Occipital lobe (tissue), 2 donors: ENCODE data around the gene ZNF654. TPM values are rescaled to one million over a fixed set of nuclear protein-coding genes. Genes with fewer than 3 reads are reported as not detected.
"Not testable (repeated sequence)": the region's sequence is repeated elsewhere in the genome, so short reads cannot be mapped to it uniquely, and the experiment has no call there.

Source experiments
- DNase-seq: peaks from one replicate; lab custom pipeline; 2025; lab: John Stamatoyannopoulos, UW
- total RNA-seq: library from RNA; depleted of rRNA; stranded (reverse); fragments of >200 nt; gene quantifications from one replicate; pipeline ENCODE4 v1.2.3, GENCODE V29; 2014

The ZNF654 gene
- total RNA-seq, 1 donor from 2014 or later: 46.8 TPM

DNA sequence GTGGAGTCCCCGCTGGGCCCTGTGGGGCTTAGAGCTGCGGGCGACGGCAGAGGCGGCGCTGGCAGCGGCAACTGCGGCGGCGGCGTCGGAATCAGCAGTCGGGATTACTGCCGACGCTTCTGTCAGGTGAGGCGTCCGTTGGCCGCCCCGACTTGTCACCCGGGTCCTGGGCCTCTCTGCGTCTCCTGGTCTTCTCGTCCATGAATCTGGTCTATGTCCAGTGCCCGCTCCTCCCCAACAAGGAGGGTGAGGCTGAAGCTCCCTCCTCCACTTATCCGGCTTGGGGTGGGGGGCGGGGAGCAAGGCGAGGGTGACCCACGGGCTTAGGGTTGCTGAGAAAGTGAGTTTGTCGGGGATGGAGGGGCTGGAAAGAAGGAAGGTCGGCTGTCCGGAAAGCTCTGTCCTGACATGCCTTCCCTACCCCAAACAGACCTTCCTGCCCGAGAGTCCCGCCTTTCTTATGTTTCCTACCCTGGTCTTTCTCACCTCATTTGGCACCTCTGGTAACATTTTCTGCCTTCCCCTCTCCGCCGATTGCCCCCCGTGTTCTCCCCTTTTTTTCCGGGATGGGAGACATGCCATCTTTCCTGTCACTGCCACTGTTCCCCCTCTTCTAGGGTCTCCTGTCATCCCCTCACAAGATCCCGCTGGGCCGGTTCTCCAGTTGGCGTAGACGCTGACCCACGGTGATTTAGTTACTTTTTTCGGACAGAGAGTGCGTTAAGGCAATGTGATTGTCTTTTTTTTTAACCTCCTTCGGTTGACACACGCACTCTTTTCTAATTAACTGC, 520 bp downstream of the ZNF654 start:
- no peak for DNase-seq

DNA sequence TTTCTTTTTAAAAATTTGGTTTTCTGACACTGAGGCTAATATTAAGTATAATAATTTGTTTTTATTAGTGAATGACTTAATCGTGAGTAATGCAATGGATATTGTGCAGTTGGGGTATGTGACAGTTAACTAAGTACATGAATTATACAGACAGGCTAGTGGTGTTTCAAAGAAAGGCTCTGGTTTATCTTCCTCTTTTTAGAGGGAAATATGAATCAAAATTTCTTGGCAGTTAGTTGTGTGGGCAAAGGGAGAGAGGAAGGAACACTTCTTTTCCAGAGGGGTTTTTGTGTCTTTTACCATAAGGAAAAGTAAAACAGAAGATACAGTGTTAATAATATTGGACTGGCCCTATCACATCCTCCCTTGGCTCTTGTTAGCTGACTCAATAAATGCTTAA, 2.7 kb downstream of the ZNF654 start:
- DNase-seq: no peak

DNA sequence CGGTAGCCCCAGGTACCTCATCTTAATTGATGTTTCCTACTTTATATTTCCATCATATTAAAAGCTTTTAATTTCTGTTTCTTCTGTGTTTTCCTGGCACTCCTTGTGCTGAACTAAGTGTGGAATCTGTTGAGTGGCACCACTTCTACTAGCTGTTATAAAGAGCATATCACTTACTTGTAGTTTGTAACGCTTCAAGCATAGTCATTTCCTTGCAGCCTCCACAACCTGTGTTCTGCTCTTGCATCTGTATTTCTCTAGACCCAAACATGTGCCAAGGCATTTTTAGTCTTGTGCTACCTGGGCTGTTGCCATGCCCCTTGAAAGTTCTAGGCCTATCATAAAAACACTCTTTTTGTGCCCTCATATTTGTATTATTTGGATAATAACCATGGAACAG, 16.0 kb downstream of the ZNF654 start:
- DNase-seq: no peak

- DNase-seq: no peak
Observed at GRCh38 chr3:88075497-88075896, 16.4 kb downstream of the ZNF654 start.

DNA sequence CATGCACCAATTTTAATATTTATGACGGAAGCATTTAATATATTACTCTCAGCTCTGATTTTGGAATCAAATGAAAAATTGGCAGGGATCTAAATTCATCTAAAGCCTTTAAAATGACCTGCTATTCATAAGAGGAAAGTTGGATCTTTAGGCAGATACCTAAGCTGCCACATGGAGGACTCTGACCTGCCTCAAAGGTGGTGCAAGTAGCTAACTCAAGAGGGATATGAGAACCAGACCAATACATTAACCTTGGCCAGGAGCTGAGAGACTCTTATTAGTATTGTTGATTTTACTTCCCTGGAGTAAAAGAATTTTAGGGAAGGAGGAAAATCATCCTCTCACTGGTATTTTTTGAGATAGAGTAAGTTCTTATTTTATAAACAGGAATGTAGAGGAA, 17.7 kb downstream of the ZNF654 start:
- no peak for DNase-seq

- no peak for DNase-seq
Observed at GRCh38 chr3:88078932-88079331, 19.9 kb downstream of the ZNF654 start.

GRCh38 chr3:88082854-88083253, 23.8 kb downstream of the ZNF654 start:
- no peak for DNase-seq

GRCh38 chr3:88084097-88084501, 25.0 kb downstream of the ZNF654 start:
- DNase-seq: no peak

DNA sequence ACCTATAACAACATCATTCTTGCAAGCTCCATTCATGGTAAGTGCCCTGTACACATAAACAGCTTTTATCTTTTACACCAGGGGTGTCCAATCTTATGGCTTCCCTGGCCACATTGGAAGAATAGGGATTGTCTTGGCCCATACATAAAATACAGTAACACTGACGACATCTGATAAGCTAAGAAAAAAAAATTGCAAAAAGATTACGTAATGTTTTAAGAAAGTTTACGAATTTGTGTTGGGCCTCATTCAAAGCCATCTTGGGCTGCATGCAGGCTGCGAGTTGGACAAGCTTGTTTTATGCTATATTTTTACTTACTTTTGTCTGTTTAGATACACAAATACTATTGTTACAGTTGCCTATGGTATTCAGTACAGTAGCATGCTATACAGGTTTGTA, 31.6 kb downstream of the ZNF654 start:
- DNase-seq: no peak

GRCh38 chr3:88092270-88092669, 33.2 kb downstream of the ZNF654 start:
- DNase-seq: no peak

GRCh38 chr3:88093266-88093665, 34.2 kb downstream of the ZNF654 start:
- DNase-seq: no peak

GRCh38 chr3:88101142-88101541, 42.1 kb downstream of the ZNF654 start:
- no peak for DNase-seq

DNA sequence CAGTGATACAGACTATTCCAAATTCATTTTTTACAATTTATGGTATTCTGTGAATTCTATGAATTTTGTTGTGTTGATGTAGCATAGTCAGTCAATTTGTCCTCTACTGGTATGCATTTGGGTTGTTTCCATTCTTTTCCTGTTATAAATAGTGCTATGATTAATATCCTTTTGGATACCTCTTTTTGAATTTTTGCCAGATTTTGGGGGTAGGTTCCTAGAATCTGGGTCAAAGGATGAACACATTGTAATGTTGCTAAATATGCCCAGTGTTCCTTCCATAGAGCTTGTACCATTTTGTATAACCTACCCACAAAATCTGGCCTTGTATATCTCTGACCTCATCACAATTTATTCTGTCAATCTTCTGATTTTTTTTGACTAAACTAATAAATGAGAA, 46.3 kb downstream of the ZNF654 start:
- DNase-seq: no peak

DNA sequence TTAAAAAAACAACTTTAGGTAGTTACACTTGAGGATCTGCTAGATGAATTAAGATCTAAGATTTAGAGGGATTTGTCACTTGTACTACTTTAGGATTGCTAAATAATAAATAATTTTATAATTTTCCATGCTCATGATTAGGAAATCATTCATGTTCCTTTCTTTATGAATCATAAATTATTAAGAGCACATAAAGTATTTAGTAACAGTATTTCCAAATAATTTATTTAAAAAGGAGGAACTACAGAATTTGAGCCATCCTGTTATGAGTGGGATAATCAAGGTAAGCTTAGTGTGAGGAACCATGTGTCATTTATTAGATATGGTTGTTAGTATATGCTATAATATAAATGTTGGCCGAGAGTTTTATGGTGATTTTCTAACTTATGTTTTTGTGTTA, 53.2 kb downstream of the ZNF654 start:
- no peak for DNase-seq

DNA sequence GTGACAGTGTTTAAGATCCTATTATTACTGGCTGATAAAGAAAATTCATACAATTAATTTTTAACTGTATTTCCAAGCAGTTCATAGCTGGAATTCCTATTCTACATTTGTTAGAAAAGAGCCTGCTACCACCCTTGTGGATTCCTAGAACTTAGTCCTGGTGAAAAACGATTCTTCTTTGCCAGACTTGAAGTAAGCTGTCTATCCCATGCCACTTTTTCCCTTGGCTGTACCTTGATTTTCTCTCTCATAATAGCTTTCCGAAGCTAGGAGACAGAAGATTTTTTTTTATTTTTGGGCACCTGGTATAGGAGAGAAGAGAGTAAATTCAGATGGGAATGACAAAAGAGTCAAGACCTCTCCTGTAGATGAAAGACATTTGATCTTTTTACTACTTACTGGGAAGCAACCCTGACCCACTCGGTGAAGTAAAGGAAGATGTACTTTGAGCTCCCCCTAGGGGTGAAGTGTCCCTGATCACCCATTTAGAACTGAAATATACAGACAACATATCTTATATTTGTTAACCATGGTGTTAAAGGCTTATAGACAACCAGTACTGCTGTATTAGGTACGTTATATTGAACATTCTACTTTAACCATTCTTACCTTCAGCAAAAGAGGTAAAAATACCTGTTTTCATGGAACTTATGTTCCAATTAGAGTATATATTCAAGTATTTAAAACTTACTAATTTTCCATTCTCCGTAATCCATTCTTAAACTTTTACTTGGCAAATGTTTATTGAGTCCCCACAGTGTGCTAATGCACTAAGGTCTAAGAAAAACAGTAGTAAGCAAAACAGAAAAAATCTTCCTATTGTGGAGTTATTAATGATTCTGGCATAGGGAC, 54.5 kb downstream of the ZNF654 start:
- DNase-seq: peak; percentile 3

- DNase-seq: no peak
Observed at GRCh38 chr3:88114878-88115549, 56.0 kb downstream of the ZNF654 start.

- DNase-seq: no peak
Observed at GRCh38 chr3:88117683-88118082, 58.6 kb downstream of the ZNF654 start.

DNA sequence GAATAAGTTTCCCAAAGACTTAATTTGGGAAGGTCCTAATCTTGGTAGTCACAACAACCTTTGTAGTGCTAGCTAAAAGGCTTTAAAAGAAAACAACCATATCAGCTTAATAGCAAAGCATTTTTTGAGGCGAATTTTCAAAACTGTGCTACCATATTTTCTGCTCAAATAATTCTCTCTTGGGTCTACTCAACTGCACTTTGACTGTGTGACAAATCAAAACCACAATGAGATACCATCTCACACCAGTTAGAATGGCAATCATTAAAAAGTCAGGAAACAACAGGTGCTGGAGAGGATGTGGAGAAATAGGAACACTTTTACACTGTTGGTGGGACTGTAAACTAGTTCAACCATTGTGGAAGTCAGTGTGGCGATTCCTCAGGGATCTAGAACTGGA, 59.5 kb downstream of the ZNF654 start:
- DNase-seq: not testable (repeated sequence)

- no peak for DNase-seq
Observed at GRCh38 chr3:88123526-88123925, 64.5 kb downstream of the ZNF654 start.

- no peak for DNase-seq
Observed at GRCh38 chr3:88131695-88132094, 72.6 kb downstream of the ZNF654 start.

DNA sequence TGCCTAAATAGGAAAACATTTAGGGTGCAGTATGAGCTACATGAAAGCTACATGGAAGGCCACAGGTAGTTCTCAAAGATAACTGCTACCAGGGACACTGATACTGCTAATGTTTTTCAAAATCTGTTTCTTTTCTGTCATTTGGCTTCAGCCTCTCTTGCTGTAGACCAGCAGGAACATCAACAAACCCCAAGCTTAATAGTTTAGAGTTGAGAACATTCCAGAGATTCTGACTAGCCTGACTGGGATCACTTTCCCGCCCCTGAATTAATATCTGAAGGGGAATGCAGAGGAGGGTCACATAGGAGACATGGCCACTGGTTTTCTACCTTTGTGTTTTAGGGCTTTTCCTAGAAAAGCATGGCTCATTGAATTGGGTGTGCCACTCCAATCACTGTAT, 73.8 kb downstream of the ZNF654 start:
- no peak for DNase-seq

DNA sequence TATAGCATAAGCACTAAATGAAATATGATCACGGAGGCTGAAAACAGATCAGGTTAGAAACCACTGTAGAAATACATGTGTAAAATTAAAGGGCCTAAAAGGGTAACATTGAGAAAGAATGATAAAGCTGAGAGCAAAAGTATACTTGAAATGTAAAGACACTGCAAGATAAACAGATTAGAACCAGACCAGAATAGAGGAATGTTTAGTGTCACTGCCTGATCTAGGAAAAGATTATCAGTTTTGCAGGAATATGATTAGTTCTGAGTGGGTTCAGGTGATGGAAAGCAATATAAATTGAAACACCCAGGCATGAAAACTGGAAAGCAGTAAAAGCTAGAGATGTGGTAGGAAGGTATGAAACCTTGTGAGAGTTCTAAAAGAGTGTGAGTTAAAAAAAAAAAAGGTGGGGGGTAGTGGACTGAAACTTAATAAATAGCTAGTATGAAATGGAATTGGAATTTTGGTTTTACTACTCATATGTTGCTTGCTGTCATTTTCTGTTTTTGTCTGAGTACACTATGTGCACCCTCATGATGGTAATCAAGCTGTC, 74.7 kb downstream of the ZNF654 start:
- no peak for DNase-seq
